CD4-positive, alpha-beta T cell (primary cell): ENCODE measurements around the gene TBC1D14. TPM values are rescaled to one million over a fixed set of nuclear protein-coding genes. Genes with fewer than 3 reads are reported as not detected.
"Not testable (repeated sequence)": the region's sequence is repeated elsewhere in the genome, so short reads cannot be mapped to it uniquely, and the experiment has no call there.

Experiments used
- ATAC-seq: fragments of 200-7000 bp; cut with Tn5 transposase; one replicate; pipeline ENCODE4 v1.10.0; 2022; ENCODE audit warnings: mild to moderate bottlenecking; ENCODE audit not compliant: poor library complexity
- CTCF ChIA-PET: fragments of 350-600 bp; sonication (Branson Sonifier 250); formaldehyde crosslinking; loops from one replicate; lab custom pipeline; 2021; ENCODE audit warnings: antibody characterized with exemption, inconsistent platforms; lab: Charles Lee
- POLR2A ChIA-PET: fragments of 350-600 bp; sonication (Branson Sonifier 250); formaldehyde crosslinking; loops from one replicate; lab custom pipeline; 2021; ENCODE audit warnings: antibody characterized with exemption, inconsistent platforms; lab: Charles Lee
- DNase-seq, 14 experiments: peaks; one replicate each; pipeline ENCODE4 v3.0.0-alpha.2; 2013 to 2020; ENCODE audit warnings: mixed read lengths in 2 of 14
- H3K27ac ChIP-seq, 2 donors: one replicate each; pipeline versions ENCODE4 v1.5.1 to v1.7.0; 2013; ENCODE audit warnings: low read length in 2 of 2, low read depth in 1 of 2, mild to moderate bottlenecking in 1 of 2
- H3K27me3 ChIP-seq, 2 experiments: 1 replicate in 1 of 2; 2 replicates in 1 of 2; pipeline versions ENCODE4 v1.6.1 to v1.7.0; 2013; ENCODE audit warnings: low read length in 2 of 2, control low read depth in 1 of 2, mild to moderate bottlenecking in 1 of 2, moderate library complexity in 1 of 2; ENCODE audit not compliant: insufficient read depth in 2 of 2, control insufficient read depth in 1 of 2
- H3K36me3 ChIP-seq: one replicate; pipeline ENCODE4 v1.6.1; 2013; ENCODE audit warnings: low read length, control low read depth; ENCODE audit not compliant: insufficient read depth
- H3K4me1 ChIP-seq: one replicate; pipeline ENCODE4 v1.6.1; 2013; ENCODE audit warnings: low read length, control low read depth; ENCODE audit not compliant: insufficient read depth
- H3K4me3 ChIP-seq: one replicate; pipeline ENCODE4 v1.5.1; 2013; ENCODE audit warnings: mild to moderate bottlenecking, low read length, moderate library complexity
- H3K9me3 ChIP-seq, 2 experiments: 1 replicate in 1 of 2; 2 replicates in 1 of 2; pipeline versions ENCODE4 v1.6.1 to v1.7.0; 2013; ENCODE audit warnings: low read length in 2 of 2, mild to moderate bottlenecking in 2 of 2, control low read depth in 1 of 2, moderate library complexity in 1 of 2; ENCODE audit not compliant: control insufficient read depth in 1 of 2, insufficient read depth in 1 of 2
- H3K27ac Mint-ChIP-seq: one replicate; pipeline ENCODE4 v1.8.0; 2020; ENCODE audit warnings: mixed read lengths
- H3K27me3 Mint-ChIP-seq: one replicate; pipeline ENCODE4 v1.8.0; 2021; ENCODE audit warnings: mixed read lengths
- H3K36me3 Mint-ChIP-seq: one replicate; pipeline ENCODE4 v1.8.0; 2021; ENCODE audit warnings: low read depth, mixed read lengths
- H3K4me1 Mint-ChIP-seq: one replicate; pipeline ENCODE4 v1.8.0; 2021; ENCODE audit warnings: low read depth, mixed read lengths
- H3K4me3 Mint-ChIP-seq: one replicate; pipeline ENCODE4 v1.8.0; 2020; ENCODE audit warnings: mild to moderate bottlenecking, mixed read lengths
- H3K9me3 Mint-ChIP-seq: one replicate; pipeline ENCODE4 v1.8.0; 2020; ENCODE audit warnings: mixed read lengths
- CTCF ChIP-seq: fragments of 200-600 bp; IDR thresholded peaks from one replicate; pipeline ENCODE4 v1.8.0; 2022; ENCODE audit warnings: antibody characterized with exemption, mild to moderate bottlenecking
- intact Hi-C, 2 experiments: fragments of 100-400 bp; cut with DNase I in 1 of 2; cut with micrococcal nuclease in 1 of 2; formaldehyde crosslinking; loops; one replicate each; pipeline versions ENCODE4 v1.15.1 to v1.9.0; 2023 to 2025; cut with DNase I, micrococcal nuclease
- total RNA-seq, 174 experiments: library from RNA in 2 of 174; stranded (reverse) in 2 of 174; gene quantifications; one replicate each; pipeline ENCODE4 v1.2.3 and lab custom pipeline; 2021 to 2026

TBC1D14 gene
- total RNA-seq, 2 experiments from 2014 or later, result 31.2 to 34.1 TPM

- peaks cover 21% of the 10 kb centered on the region for H3K4me1 Mint-ChIP-seq
- Histone ChIP-seq H3K4me1 (peaks cover 40% of the 10 kb centered on the region), H3K27ac (no peak overlapping the region), H3K27me3 (no peaks in the 10 kb centered on the region), H3K36me3 (no peaks in the 10 kb centered on the region), H3K4me3 (no peak overlapping the region), H3K9me3 (no peaks in the 10 kb centered on the region)
- peak in 1 of 14 experiments; percentile 25 for DNase-seq
- ChIA-PET CTCF (interaction anchor here (1.0 to 1.5 kb wide), 3 partner anchors 32 to 231 kb away, joined by 3 to 7 read pairs (median 3); no protein-coding TSS in a partner anchor), POLR2A (interaction anchor here (0.7 to 2.1 kb wide), 4 partner anchors 81 to 189 kb away, joined by 3 to 7 read pairs (median 3); partner anchors contain the start of genes GRPEL1 and TADA2B)
- no peak overlapping the region for H3K4me3 Mint-ChIP-seq
- no peak overlapping the region for H3K27ac Mint-ChIP-seq
- no peaks in the 10 kb centered on the region for H3K36me3 Mint-ChIP-seq
- intact Hi-C loops, result no loop called here
- ATAC-seq, result no peak
- H3K27me3 Mint-ChIP-seq, result no peaks in the 10 kb centered on the region
- no peaks in the 10 kb centered on the region for H3K9me3 Mint-ChIP-seq
- TF ChIP-seq CTCF, result no peak
Observed at GRCh38 chr4:6905516-6906445, 3.8 kb upstream of the TBC1D14 start.

GRCh38 chr4:6906486-6906885, 3.1 kb upstream of the TBC1D14 start:
- H3K27me3 ChIP-seq, H3K27ac Mint-ChIP-seq, ATAC-seq, intact Hi-C loops, H3K9me3 ChIP-seq, H3K27ac ChIP-seq, H3K36me3 Mint-ChIP-seq, H3K27me3 Mint-ChIP-seq, H3K4me3 Mint-ChIP-seq, H3K9me3 Mint-ChIP-seq, H3K4me3 ChIP-seq, H3K36me3 ChIP-seq: not testable (repeated sequence)
- peak in 1 of 14 experiments; percentile 16 for DNase-seq
- peaks cover 46% of the 10 kb centered on the region for H3K4me1 ChIP-seq
- ChIA-PET POLR2A (interaction anchor here (0.7 to 0.8 kb wide), 3 partner anchors 36 to 190 kb away, joined by 3 read pairs; partner anchors contain the start of gene TADA2B), CTCF (interaction anchor here (1.0 to 1.5 kb wide), 3 partner anchors 33 to 232 kb away, joined by 3 to 7 read pairs (median 3); no protein-coding TSS in a partner anchor)
- peaks cover 28% of the 10 kb centered on the region for H3K4me1 Mint-ChIP-seq

- Mint-ChIP-seq H3K4me3 (peak overlapping the region; percentile 90), H3K27me3 (no peaks in the 10 kb centered on the region), H3K9me3 (no peaks in the 10 kb centered on the region), H3K4me1 (peaks cover 38% of the 10 kb centered on the region), H3K27ac (no peak overlapping the region), H3K36me3 (no peaks in the 10 kb centered on the region)
- DNase-seq, result peak in 7 of 14 experiments; percentile 24 to 60 (median 31)
- no peaks in the 10 kb centered on the region for H3K9me3 ChIP-seq
- ATAC-seq, result no peak
- no peak overlapping the region for H3K4me3 ChIP-seq
- peaks cover 58% of the 10 kb centered on the region for H3K4me1 ChIP-seq
- H3K27ac ChIP-seq, result no peak overlapping the region
- no peaks in the 10 kb centered on the region for H3K36me3 ChIP-seq
- ChIA-PET CTCF (interaction anchor here (1.3 to 1.8 kb wide), 2 partner anchors 9 to 163 kb away, joined by 3 to 6 read pairs; no protein-coding TSS in a partner anchor), POLR2A (interaction anchor here (1.5 to 7.0 kb wide), 5 partner anchors 8 to 161 kb away, joined by 10 to 78 read pairs (median 26); partner anchors contain the start of gene GRPEL1)
- H3K27me3 ChIP-seq, result no peaks in the 10 kb centered on the region
- TF ChIP-seq CTCF, result peak; percentile 47
- intact Hi-C loops, result loop anchor here (1.0 to 2.0 kb wide), 3 partner anchors 19 to 163 kb away; no protein-coding TSS in a partner anchor
Observed at GRCh38 chr4:6907658-6908191, 1.9 kb upstream of the TBC1D14 start.
